ENCODE data around the gene PARP3.

- no peak for TF ChIP-seq POLR2A (IDR thresholded peaks at IDR 0.05)
- TF ChIP-seq, protein P1, sequence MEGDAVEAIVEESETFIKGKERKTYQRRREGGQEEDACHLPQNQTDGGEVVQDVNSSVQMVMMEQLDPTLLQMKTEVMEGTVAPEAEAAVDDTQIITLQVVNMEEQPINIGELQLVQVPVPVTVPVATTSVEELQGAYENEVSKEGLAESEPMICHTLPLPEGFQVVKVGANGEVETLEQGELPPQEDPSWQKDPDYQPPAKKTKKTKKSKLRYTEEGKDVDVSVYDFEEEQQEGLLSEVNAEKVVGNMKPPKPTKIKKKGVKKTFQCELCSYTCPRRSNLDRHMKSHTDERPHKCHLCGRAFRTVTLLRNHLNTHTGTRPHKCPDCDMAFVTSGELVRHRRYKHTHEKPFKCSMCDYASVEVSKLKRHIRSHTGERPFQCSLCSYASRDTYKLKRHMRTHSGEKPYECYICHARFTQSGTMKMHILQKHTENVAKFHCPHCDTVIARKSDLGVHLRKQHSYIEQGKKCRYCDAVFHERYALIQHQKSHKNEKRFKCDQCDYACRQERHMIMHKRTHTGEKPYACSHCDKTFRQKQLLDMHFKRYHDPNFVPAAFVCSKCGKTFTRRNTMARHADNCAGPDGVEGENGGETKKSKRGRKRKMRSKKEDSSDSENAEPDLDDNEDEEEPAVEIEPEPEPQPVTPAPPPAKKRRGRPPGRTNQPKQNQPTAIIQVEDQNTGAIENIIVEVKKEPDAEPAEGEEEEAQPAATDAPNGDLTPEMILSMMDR (IDR thresholded peaks at IDR 0.05): no peak
These were observed 14.8 kb upstream of the PARP3 start for GRCh38 chr3:51927061-51927977.
